SH-SY5Y (cell line): Measurements from ENCODE around the gene DBP.

Source experiments
- GATA2 ChIP-seq: IDR thresholded peaks from 2 replicates; pipeline ENCODE4 v1.6.1; 2011; ENCODE audit warnings: mild to moderate bottlenecking, low read depth, low read length
- GATA3 ChIP-seq: IDR thresholded peaks from 2 replicates; pipeline ENCODE4 v1.6.1; 2011; ENCODE audit warnings: low read depth, mild to moderate bottlenecking, low read length, moderate library complexity

DNA sequence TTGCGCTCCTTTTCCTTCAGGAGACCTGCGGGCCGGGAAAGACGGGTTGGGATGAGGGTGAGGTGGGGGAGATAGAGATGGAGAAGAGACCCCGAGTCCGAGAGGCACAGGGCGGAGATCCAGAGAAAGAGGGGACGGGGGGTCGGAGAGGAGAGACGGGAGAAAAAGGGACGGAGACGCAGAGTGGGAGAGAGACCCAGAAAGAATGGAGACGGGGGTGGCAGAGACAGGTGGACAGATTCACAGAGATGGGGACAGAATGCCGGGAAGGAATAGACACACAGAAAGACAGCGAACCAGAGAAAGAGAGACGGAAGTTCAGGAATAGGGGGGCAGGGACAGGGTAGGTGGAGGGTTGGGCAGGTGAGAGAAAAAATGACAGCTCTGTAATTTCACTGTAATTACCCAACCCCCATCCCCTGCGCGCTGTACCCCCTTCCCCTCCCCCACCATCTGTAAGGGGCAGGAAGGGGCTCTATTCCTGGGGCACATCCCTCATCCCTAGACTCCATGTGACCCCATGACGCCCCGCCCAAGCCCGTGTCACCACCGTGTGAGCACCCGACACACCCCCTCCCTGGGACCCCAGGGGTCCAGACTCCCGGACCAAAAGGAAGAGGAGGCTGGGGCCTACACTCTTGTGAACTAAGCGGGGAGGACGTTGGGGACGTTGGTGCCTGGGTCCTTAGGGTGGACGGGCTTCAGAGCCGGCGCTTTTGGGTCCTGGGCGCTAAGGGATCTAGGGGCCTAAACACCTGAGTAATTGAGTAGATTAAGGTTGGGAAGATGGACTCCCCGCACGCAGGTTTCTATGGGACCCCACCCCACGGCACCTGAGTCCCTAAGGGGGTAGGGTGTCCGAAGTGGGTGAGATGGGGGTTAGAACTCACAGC lies 967 bp downstream of the DBP start:
- TF ChIP-seq GATA2: no peak
- no peak for TF ChIP-seq GATA3
